GM18526 (cell line): ENCODE measurements around the gene MAGOHB.

ENCODE experiments used
- POLR2A ChIP-seq: IDR thresholded peaks from 3 replicates; pipeline ENCODE4 v1.6.1; 2011; ENCODE audit not compliant: insufficient read length; ENCODE audit errors: extremely low read depth

MAGOHB gene

DNA sequence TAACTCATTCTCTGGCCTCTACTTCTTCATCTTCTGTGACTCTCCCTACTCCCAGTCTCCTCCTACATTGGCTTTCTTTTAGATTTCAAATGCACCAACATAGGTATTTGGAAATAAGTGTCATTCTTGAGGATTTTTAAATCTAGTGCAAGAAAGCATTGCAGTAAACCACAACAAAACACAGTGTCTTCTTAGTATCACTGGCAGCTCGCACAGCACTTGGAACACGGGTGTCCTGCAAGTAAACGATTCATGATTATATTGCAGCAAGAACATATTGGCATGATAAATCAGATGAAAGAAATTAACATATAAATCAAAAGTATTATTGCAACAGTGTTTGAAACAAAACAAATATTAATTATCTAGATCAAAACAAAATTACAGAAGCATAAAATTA, 45.6 kb downstream of the MAGOHB start:
- no peak for TF ChIP-seq POLR2A

DNA sequence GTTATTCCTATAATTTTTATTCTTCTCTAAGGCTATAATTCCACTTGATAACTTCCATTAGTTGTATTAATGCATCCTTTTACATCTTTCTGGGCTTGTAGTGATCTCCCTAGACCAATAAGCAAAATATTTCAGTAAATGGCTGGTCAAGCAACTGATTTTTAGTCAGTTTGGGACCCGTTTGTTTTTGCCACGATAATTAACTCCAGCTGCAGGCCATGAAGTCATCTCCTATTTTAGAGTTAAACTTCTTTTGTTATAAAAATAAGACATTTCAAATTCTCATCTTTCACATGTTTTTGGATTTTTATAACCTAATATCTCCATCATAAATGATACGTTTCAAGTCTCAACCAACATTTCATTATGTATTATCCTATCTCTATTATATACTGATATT, 49.4 kb downstream of the MAGOHB start:
- TF ChIP-seq POLR2A: no peak

- no peak for TF ChIP-seq POLR2A
Measured at GRCh38 chr12:10563002-10563401, 50.4 kb downstream of the MAGOHB start.

DNA sequence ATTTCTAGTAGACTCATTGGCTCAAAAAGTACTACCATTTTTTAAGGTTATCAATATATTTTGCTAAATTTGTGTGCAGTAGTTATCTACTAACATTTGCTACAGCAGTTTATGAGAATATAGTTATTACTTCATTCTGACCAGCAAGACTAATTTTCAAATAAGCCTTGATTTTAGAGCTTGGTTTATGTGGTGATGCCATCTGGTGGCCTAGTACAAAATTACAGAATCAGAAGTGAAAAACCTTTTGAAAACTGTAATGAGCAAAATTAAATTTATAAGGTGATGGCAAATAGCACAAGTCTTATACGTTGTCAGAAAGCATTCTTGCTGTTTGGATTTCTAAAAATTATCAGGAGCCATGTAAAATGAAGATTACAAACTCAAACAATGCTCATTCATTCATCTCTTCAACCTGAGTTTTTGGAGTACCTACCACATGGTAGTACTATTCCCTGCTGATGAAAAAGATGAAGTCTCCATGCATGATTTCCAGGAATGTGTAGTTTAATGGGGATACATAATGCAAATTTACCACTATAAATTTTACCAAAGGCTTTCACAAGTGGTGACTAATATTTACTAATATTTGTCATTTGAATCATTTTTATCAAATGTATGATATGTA, 51.0 kb downstream of the MAGOHB start:
- TF ChIP-seq POLR2A: no peak

GRCh38 chr12:10559244-10559643, 54.2 kb downstream of the MAGOHB start:
- no peak for TF ChIP-seq POLR2A

DNA sequence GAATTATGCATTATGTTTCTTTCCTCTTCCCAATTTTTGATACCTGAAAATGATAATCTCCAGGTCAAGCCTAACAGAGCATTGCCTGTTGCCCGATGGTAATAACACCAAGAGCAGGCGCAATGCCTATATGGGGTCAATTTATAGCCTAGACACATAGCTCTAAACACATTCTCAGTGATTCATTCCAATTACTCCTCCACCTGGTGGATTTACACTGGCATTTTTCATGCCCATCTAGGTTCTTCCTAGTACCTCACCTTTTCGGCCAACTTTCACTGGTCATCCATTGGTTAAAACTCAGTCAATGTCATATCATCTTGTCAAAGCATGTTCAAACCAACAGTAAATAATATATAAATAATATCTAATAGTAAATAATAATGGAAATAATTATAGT, 54.6 kb downstream of the MAGOHB start:
- TF ChIP-seq POLR2A: no peak

DNA sequence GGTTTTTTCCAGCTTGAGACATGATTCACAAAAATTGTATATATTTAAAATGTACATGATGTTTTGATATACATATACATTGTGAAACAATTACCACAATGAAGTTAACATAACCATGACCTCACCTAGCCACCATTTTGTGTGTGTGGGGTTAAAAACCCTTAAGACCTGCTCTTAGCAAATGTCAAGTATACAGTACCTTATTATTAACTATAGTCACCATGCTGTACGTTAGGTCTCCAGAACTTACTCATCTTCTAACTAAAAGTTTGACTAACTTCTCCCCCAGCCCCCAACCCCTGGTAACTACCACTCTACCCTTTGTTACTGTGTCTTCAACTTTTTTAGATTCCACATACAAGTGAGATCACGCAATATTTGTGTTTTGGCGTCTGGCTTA, 55.1 kb downstream of the MAGOHB start:
- no peak for TF ChIP-seq POLR2A

DNA sequence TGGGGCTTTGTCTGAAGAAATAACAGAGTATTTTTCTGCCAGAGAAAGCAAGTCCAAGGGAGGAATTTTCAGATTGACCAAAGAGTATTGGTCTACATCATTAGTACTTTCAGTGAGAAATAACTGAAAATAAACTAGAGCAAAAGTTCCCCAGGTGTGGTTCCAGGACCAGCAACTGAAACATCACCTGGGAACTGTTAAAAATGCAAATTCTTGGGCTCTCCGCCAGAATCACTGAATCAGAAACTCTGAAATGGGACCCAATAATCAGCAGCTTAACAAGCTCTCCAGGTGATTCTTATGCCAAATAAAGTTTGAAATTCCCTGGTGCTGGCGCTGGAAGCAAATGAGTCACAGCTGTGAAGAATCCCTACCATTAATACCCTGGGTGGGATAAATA, 55.6 kb downstream of the MAGOHB start:
- no peak for TF ChIP-seq POLR2A

GRCh38 chr12:10557329-10557728, 56.1 kb downstream of the MAGOHB start:
- TF ChIP-seq POLR2A: no peak

- TF ChIP-seq POLR2A: no peak
Measured at GRCh38 chr12:10554756-10555481, 58.5 kb downstream of the MAGOHB start.

DNA sequence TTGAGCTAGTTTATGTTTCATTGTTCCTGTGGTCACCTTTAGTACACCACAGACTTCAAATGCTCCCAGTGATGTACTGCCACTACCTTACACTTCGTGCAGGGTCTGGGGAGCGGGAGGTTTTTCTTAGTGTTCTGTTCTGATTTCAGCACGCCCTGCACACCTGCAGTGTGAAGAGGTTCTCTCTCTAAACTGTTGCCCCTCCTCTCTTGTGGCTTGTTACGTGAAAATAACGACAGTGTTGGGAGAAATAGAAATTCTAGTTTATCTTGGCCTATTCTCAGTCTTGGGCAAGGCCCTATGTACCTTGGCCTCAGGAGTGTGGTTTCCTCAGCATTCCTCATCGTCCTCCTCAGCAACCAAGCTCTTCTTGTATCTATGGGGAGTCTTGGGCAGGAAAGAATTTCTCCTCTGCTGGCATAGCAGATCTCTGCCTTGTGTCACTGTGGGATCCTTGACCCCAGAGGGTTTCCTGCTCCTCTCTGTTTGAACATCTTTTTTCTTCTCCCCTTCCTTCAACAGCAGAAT, 59.1 kb downstream of the MAGOHB start:
- TF ChIP-seq POLR2A: no peak
